ENCODE data around the gene RESF1.
A peak's percentile ranks its signal among the peaks of the same experiment; 100 is the strongest.

Gene RESF1

DNA sequence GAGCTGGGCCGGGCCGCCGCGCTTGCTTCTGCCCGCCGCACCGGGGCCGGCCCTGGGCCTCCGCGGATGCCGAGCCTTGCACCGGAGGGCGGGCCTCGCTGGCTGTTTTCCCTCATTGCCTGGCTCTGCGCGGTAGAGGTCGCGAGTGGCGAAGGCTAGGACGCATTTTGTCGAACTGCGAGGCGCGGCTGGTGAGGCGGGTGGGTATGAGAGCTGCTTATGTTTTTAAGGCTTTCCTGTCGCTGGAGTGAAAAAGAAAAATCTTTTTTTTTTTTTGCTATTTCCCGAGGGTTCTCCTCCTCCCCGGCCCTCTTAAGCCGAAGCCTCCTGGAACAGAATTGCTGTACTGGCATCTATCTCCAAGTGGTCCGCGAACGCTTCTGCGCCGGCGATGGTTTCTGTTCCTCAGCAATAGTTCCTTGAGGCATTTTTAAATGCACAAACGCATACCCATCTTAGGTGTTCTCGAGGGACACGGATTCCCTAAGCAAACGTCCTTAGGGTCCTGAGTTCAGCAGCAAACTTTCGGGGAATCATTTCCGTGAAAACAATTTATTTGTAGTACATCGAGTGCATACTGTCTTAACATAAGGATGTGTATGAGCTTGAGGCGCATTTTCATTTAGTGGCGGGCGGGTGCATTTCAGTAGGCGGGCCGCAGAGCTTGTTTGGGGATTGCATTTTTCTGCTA lies 631 bp downstream of the RESF1 start:
- peak; percentile 84 for DNase-seq

DNA sequence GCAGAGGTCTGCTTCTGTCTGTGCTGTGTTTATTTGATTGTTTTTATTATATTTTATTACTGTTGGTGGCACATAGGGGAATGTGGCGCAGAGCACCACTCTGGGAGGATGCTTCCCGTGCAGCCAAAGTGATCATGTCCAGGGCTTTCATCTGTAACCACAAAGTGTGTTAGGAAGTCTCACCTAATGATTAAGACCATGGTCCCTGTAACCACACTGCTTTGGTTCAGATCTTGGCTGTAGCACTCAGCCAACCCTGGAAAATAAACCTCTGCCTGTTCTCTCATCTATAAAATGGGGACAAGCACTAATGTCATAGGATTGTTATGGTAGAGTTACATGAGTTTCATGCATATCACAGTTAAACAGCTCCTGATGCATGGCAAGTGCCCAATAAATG lies 1.9 kb downstream of the RESF1 start:
- DNase-seq: no peak

DNA sequence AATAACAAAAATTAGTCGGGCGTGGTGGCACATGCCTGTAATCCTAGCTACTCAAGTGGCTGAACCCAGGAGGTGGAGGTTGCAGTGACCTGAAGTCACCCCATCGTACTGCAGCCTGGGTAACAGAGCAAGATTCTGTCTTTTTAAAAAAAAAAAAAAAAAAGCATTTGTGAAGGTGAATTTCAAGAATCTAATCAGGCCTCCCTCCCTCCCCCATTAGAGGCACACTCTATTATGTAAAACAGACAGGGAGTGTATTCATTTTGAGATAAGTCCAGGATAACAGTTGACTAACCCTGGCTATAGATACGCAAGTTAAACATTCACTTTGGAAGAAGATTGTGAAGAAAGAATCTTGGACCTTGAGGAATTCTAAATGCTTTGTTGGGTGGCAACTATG lies 2.9 kb downstream of the RESF1 start:
- DNase-seq: no peak

DNA sequence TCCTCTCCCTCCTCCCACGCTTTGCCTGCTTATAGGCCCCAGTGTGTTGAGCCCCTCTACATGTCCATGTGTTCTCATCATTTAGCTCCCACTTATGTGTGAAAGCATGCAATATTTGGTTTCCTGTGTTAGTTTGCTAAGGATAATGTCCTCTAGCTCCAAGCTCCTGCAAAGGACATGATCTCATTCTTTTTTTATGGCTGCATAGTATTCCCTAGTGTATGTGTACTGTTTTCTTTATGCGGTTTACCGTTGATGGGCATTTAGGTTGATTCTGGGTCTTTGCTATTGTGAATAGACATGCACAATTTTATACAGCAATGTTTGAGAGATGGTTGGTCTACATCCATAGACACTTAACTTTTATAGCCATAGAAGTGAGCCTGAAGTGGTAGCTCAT lies 5.1 kb downstream of the RESF1 start:
- no peak for DNase-seq

DNA sequence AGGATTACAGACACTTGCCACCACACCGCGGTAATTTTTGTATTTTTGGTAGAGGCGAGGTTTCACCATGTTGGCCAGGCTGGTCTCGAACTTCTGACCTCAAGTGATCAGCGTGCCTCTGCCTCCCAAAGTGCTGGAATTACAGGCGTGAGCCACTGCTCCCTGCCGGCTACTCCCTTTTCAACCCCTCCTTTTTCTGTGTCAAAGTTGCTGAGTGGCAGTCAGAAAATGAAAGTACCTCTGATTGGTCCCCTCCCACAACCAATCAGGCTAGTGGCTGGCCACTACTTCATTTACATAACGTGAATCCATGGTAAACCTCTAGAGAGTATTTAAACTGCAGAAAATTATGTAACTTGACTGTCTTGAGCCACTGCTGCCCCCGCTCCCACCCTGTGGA lies 5.9 kb downstream of the RESF1 start:
- DNase-seq: no peak

DNA sequence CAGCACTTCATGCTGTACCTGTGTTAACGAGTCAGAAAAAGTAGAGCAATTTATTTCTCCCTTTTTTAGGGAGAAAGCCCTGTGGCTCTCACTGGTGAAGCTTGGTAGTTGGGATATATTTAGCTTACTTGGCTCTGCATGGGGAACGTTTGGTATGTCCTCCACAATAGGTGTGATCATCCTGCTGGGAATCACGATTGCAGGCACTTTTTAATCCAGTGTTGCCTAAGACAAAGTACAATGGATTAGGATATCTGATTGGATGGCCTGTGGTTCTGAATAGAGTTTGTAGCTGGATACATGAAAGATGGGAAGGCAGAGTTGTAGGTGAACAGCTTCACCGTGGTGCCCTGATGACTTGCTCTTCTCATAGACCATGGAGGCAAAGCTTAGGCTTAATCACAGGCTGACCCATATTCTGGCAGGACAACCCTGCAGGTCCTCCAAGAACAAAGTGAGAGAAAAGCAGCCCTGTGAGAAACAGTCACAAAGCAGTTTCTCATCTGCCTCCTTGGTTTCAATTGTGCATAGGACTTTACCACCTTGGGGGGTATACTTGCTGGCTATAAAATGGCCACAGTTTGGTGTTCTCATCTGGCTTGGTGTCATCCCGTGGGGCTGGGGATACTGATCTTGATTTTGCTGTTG lies 7.5 kb downstream of the RESF1 start:
- DNase-seq: no peak

DNA sequence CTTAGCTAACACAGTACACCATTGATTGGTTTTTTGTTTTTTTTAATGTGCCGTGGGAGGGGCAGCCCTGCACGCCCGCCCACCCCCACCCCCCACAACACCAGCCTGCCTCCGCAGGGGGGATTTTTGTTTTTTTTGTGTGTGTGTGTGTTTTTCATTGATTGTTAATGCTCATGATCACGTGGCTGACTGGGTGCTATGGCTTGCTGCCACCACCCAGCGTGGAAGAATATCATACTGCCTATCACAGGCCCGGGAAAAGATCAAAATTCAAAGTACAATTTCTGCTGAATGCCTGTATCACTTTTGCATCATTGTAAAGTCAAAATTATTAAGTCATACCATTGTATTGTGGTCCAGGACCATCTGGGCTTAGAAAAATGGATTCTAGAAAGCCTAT lies 8.3 kb downstream of the RESF1 start:
- DNase-seq: no peak

DNA sequence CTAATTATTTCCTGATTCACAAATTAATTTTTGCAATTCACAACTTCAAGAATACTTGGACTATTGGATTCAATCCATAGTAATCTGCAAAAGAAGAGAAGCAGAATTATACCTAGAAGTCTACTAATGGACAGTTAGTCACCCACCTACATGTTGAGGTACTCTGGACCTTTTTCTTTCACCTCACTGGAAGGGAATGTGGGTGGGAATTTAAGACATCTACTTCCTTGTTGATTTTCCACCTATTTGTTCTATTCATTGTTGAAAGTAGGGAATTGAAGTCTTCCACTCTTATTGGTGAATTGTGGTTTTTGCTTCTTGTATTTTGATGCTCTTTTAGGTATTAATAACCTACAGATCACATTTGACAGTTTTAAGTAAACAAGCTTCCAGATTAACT lies 11.0 kb downstream of the RESF1 start:
- no peak for DNase-seq

DNA sequence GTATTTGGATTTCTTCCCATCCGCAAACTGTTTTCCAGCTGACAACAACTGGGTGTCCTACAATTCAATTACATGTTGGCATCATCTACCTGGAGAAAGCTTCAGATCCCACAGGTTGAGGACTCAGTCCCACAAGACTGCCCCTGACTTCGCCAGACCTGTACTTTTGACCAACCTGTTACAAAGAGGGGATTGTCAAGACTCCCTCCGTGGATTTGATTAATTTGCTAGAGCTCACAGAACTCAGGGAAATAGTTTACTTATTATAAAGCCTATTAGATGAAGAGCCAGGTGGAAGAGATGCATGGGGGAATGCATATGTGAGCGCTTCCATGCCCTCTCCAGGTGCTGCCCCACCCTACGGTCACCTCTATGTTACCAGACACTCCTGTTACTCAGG lies 14.6 kb downstream of the RESF1 start:
- no peak for DNase-seq

DNA sequence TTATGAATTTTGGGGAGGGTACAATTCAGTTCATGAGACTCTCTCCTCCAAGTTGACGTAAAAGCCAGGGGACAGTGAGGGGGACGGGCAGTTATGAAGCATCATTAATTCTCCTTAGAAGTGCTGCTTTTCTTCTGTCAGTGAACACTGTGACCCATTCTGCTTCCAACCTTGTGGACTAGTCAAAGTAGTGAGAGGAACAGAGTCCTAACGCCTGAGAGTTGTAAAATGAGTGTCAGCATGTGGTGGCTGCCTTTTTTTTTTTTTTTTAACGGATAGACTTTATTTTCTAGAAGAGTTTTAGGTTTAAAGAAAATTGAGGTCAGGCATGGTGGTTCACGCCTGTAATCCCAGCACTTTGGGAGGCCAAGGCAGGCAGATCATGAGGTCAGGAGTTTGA lies 15.5 kb downstream of the RESF1 start:
- DNase-seq: no peak

DNA sequence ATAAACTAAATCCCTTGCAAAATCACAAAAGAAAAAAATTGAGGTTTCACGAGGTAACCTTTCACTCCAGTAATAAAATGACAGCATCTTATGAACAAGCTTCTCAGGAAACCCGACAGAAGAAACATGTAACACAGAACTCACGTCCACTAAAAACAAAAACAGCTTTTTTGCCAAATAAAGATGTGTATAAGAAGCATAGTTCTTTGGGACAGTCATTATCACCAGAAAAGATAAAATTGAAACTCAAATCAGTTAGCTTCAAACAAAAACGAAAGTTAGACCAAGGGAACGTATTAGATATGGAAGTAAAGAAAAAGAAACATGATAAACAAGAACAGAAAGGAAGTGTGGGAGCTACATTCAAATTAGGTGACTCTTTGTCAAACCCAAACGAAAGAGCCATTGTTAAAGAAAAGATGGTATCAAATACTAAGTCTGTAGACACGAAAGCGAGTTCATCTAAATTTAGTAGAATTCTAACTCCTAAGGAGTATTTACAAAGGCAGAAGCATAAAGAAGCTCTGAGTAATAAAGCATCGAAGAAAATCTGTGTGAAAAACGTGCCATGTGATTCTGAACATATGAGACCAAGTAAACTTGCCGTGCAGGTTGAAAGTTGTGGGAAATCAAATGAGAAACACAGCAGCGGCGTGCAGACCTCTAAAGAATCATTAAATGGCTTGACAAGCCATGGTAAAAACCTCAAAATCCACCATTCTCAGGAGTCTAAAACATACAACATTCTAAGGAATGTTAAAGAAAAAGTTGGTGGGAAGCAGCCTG lies 25.8 kb downstream of the RESF1 start:
- DNase-seq: no peak

DNA sequence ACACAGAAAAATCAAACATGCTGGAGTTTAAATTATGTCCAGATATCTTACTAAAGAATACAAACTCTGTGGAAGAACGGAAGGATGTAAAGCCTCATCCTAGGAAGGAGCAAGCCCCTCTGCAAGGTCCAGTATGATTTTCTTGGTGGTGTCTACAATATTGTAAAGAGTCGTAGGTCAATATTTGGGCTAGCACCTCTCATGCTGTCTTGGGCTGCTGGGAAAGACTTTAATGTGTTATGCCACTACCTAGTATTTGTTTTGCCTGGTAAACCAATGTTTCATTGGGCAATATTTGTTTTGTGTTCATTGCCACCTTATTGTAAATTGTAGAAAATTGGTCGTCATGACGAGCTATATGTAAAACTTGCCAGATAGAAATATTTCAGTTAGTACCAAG lies 26.6 kb downstream of the RESF1 start:
- no peak for DNase-seq

DNA sequence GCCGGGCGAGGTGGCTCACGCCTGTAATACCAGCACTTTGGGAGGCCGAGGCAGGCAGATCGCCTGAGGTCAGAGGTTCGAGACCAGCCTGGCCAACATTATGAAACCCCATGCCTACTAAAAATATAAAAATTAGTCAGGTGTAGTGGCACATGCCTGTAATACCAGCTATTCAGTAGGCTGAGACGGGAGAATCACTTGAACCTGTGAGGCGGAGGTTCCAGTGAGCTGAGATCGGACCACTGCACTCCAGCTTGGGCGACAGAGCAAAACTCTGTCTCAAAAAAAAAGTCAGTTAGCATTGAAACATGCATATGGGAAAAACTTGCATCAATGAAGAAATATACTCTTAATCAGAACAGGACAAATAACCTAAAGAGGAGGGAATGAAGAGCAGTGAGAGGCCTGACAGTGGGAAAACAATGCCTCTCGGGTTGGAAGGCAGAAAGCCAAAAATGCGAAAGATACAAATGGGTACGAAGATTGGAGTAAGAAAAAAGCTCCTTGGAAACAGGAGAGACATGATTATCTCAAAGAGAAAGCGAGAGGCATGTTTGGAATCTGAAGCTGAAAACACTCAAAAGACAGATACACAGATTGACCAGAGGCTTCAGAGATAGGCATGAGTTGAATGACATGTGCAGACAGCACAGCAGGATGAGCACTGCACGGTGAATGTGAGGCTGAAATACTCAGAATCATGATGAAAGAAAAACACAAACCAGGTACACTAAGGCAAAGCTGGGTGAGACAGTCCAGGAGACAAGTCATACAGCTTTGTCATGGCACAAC lies 30.6 kb downstream of the RESF1 start:
- no peak for DNase-seq

DNA sequence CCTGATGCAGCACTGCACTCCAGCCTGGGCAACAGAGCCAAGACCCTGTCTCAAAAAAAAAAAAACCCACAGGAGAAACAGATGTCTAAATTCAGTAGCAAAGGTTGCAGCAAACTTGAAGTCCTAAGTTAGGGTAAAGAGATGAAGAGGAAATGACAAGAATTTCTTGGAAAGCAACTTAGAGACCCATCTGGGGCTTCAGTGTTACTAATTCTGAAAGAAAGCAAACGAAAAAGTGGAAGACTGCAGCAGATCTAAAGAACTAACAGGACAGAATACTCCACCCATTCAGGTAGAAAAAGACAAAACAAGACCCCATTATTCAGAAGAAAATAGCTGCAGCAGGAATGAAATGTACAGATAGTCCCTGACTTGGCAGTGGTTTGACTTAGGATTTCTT lies 31.9 kb downstream of the RESF1 start:
- DNase-seq: no peak

DNA sequence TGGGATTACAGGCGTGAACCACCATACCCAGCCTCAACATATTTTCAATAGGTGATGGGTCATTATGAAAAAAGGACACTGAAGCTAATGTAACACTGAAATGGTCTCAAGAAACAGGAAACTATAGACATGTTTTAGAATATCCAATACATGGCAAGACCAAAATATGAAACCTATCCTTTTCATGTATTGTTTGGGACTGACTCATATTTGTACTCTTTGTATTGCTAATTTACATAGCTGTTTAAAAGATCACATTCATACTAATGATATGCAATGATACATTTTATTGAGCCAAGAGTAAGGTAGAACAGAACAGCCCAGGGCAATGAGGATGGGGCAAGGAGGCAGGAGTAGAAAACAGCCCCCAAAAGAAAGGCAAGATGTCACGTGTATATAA lies 32.6 kb downstream of the RESF1 start:
- no peak for DNase-seq

DNA sequence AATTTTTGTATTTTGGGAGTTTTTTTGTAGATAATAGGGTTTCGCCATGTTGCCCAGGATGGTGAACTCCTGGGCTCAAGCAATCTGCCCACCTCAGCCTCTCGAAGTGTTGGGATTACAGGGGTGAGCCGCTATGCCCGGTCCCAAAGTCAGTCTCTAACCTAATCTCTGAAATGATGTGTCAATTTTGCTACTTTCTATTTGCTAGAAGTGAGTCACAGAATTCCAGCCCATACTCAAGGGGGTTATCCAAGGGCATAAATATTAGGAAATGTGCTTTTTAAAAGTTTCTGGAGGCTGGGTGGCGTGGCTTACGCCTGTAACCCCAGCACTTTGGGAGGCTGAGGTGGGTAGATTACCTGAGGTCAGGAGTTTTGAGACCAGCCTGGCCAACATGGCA lies 40.5 kb downstream of the RESF1 start:
- no peak for DNase-seq

DNA sequence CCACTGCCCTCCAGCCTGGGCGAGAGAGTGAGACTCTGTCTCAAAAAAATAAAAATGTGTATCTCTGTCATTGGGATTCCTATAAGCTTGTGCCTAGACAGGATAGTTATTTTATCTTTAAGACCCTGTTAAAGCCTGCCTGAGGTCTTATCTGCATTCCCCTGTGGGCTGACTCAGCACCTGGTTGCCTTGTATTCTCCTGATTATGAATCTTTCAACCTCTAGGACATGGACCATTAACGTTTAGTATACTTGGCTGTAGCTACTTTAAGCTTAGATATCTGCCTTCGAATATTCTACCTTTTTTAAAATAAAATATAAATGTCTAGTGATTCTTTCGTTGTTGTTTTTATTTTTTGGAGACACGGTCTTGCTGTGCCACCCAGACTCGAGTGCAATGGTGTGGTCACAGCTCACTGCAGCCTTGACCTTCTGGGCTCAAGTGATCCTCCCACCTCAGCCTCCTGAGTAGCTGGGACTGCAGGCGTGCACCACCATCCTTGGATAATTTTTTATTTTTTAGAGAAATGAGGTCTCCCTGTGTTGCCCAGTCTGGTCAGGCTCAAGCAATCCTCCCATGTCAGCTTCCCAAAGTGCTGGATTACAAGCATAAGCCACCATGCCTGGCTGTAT lies 41.3 kb downstream of the RESF1 start:
- no peak for DNase-seq

DNA sequence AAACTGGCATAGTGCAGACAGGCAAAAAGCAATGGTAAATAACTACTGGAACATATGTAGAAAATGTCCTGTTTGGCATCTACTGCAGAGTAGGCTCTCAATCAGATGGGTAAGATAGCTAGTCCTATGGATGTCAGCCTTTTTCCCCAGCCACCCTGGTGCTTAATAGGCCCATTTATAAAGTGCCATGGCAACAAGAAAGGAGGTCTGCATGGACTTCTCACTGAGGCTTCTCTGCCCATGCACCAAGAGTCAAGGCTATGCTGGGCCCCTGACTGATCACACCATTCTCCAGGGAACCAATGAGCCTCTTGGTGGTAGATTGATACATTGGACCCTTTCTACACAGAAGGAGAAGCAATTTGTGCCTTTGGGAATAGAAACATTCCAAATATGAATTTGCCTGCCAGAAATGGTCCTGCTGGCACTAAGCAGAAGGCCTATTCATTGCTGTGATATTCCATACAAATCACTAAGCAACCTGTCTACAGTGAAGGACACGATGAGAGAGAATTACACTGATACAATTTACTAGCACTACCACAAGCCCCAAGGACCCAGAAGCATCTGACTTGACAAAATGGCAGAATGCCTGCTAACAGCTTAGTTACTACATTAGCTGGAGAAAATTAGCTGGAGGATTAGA lies 43.8 kb downstream of the RESF1 start:
- no peak for DNase-seq

DNA sequence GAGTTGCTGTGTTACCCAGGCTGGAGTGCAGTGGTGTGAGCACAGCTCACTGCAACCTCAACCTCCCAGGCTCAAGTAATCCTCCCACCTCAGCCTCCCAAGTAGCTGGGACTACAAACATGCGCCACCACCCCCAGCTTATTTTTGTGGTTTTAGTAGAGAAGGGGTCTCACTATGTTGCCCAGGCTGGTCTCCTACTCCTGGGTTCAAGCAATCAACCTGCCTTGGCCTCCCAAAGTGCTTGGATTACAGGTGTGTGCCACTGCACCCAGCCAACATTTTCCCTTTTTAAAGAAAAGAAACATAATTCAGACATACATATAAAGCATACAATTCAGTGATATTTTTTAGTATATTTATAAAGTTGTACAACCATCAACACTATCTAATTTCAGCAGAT lies 44.4 kb downstream of the RESF1 start:
- no peak for DNase-seq

DNA sequence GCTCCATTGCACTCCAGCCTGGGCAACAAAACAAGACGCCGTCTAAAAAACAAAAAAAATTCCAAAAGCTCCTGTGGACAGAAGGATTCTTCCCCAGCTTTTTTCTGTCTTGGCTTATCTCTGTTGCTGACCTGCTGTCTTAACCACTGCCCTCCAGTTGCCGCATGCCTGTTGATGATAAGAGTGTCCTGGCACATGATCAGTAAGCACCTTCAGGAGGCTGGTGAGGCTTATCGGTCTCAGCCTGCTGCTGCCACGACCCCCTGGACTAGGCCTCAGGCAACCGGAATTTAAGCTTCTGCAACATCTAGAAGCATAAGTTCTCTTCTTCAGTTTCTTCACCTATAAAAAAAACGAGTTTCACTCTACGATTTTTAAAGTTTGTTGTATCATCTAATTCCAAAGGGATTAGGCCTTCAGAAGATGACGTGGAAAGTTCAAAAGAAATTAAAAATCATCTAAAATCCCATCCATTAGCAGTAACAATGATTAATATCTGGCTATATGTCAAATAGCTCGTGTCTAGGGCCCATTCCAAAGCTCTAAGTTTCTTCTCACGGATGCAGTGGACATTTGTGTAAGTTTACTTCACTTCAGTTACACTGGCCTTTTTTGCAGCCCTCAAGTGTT lies 46.4 kb downstream of the RESF1 start:
- no peak for DNase-seq
